Measurements from ENCODE around the gene ST8SIA6. TPM values are rescaled to one million over a fixed set of nuclear protein-coding genes. Genes with fewer than 3 reads are reported as not detected.

Gene ST8SIA6
- total RNA-seq, 2 experiments from 2014 or later = 0.19 to 0.34 TPM

DNA sequence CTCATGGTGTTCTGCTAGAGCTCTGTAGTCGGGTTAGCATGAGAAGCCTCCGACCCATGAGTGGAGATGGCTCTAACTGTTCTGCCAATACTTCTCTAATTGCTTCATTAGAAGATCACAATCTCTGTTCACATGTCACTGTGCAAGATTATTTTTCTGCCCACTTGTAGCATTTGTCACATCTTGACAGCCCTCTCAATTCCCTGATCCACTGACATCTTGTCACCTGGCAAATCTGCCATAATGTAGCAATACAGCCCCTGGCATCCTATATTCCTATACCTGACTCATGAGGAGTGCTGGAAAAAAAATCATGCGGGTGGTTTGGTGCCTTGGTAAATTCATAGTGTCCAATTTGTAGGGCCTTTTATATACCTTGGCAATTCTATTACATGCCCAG, 58.4 kb downstream of the ST8SIA6 start:
- H3K36me3 Mint-ChIP-seq (ENCODE audit: low read depth) = no peaks in the 10 kb centered on the region
- no peaks in the 10 kb centered on the region for H3K4me1 ChIP-seq (ENCODE audit: insufficient read depth, low read length)
- no peak overlapping the region for H3K27ac ChIP-seq (ENCODE audit: low read depth in 1 of 2, low read length in 2 of 2)
- H3K4me3 Mint-ChIP-seq = no peak overlapping the region
- no peak for DNase-seq
- H3K27me3 Mint-ChIP-seq = peaks cover 19% of the 10 kb centered on the region
- H3K4me1 Mint-ChIP-seq (ENCODE audit: low read depth) = peaks cover 5% of the 10 kb centered on the region
- no peaks in the 10 kb centered on the region for H3K36me3 ChIP-seq (ENCODE audit: insufficient read depth, low read length)
- no peak overlapping the region for H3K4me3 ChIP-seq (ENCODE audit: low read length)
- H3K9me3 ChIP-seq (ENCODE audit: control insufficient read depth in 1 of 2, insufficient read depth in 1 of 2, low read length in 2 of 2) = no peaks in the 10 kb centered on the region
- no peaks in the 10 kb centered on the region for H3K9me3 Mint-ChIP-seq
- POLR2A ChIA-PET = no interaction called here
- intact Hi-C loops (cut with DNase I, micrococcal nuclease) = no loop called here
- TF ChIP-seq, protein P1, sequence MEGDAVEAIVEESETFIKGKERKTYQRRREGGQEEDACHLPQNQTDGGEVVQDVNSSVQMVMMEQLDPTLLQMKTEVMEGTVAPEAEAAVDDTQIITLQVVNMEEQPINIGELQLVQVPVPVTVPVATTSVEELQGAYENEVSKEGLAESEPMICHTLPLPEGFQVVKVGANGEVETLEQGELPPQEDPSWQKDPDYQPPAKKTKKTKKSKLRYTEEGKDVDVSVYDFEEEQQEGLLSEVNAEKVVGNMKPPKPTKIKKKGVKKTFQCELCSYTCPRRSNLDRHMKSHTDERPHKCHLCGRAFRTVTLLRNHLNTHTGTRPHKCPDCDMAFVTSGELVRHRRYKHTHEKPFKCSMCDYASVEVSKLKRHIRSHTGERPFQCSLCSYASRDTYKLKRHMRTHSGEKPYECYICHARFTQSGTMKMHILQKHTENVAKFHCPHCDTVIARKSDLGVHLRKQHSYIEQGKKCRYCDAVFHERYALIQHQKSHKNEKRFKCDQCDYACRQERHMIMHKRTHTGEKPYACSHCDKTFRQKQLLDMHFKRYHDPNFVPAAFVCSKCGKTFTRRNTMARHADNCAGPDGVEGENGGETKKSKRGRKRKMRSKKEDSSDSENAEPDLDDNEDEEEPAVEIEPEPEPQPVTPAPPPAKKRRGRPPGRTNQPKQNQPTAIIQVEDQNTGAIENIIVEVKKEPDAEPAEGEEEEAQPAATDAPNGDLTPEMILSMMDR (IDR thresholded peaks at IDR 0.05) = no peak
- no peak overlapping the region for H3K27ac Mint-ChIP-seq
- CTCF ChIA-PET = no interaction called here
- ATAC-seq (ENCODE audit: poor library complexity) = no peak
- no peaks in the 10 kb centered on the region for H3K27me3 ChIP-seq (ENCODE audit: control insufficient read depth in 1 of 2, insufficient read depth in 2 of 2, low read length in 2 of 2)

DNA sequence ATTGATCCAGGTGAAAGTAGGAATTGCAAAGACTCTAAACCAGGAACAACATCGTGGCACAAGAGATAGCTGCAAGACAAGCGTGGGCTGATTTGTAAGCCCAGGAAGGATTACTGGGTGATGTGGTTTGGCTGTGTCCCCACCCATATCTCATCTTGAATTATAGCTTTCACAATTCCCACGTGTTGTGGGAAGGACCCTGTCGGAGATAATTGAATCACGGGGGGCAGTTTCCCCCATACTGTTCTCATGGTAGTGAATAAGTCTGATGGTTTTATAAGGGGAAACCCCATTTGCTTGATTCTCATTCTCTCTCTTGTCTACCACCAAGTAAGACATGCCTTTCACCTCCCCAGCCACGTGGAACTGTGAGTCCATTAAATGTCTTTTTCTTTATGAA, 59.5 kb downstream of the ST8SIA6 start:
- ATAC-seq (ENCODE audit: poor library complexity) (no peak), DNase-seq (no peak)
- peaks cover 19% of the 10 kb centered on the region for H3K27me3 Mint-ChIP-seq
- H3K4me1 Mint-ChIP-seq (ENCODE audit: low read depth) = peaks cover 5% of the 10 kb centered on the region
- no peaks in the 10 kb centered on the region for H3K27me3 ChIP-seq (ENCODE audit: control insufficient read depth in 1 of 2, insufficient read depth in 2 of 2, low read length in 2 of 2)
- no peak overlapping the region for H3K27ac ChIP-seq (ENCODE audit: low read depth in 1 of 2, low read length in 2 of 2)
- H3K36me3 Mint-ChIP-seq (ENCODE audit: low read depth) = no peaks in the 10 kb centered on the region
- no peak overlapping the region for H3K4me3 Mint-ChIP-seq
- H3K9me3 ChIP-seq (ENCODE audit: control insufficient read depth in 1 of 2, insufficient read depth in 1 of 2, low read length in 2 of 2) = no peaks in the 10 kb centered on the region
- no peaks in the 10 kb centered on the region for H3K9me3 Mint-ChIP-seq
- TF ChIP-seq, protein P1 (IDR thresholded peaks at IDR 0.05) = no peak
- H3K4me3 ChIP-seq (ENCODE audit: low read length) = no peak overlapping the region
- intact Hi-C loops (cut with DNase I, micrococcal nuclease) = no loop called here
- no peaks in the 10 kb centered on the region for H3K4me1 ChIP-seq (ENCODE audit: insufficient read depth, low read length)
- ChIA-PET CTCF (no interaction called here), POLR2A (no interaction called here)
- no peaks in the 10 kb centered on the region for H3K36me3 ChIP-seq (ENCODE audit: insufficient read depth, low read length)
- no peak overlapping the region for H3K27ac Mint-ChIP-seq

DNA sequence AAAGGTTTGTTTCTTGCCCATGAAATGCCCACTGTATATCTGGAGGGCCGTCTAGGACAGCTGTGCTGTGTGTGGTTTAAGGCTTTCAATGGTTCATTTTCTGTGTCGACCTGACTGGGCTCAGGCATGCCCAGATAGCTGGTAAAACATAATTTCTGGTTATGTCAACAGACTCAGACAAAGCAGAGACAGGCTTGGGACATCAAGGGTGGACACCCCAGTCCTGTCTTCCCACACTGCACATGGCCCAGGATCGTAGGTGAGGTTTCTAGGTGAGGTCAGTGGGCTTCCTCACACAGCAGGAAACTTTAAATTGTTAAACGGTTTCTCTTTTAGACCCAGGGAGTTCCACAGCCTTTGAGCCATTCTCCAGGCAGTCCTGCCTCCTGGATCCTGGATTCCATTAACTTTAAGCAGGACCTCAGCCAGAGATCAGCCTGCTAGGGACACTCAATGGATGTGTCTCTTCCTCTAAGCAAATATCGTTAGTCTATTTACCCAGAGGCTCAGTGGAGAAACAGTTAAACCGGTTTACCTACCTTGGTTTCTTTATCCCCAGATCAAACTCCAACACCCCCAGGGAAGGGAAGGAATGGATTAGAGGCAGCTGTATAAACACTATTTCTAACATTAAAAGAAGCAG, 66.4 kb downstream of the ST8SIA6 start:
- H3K36me3 Mint-ChIP-seq (ENCODE audit: low read depth) = no peaks in the 10 kb centered on the region

More for the DNA sequence above, 66.4 kb downstream of the ST8SIA6 start:
- ChIA-PET POLR2A (no interaction called here), CTCF (no interaction called here)
- Mint-ChIP-seq H3K27me3 (no peaks in the 10 kb centered on the region), H3K4me3 (no peak overlapping the region), H3K27ac (no peak overlapping the region), H3K9me3 (no peaks in the 10 kb centered on the region), H3K4me1 (ENCODE audit: low read depth) (no peaks in the 10 kb centered on the region)
- intact Hi-C loops (cut with DNase I, micrococcal nuclease) = loop anchor here in 1 of 2 experiments (5.0 kb wide), 1 partner anchor 64 kb away; the partner anchor contains the start of gene ST8SIA6
- Histone ChIP-seq H3K9me3 (ENCODE audit: control insufficient read depth in 1 of 2, insufficient read depth in 1 of 2, low read length in 2 of 2) (peaks cover 0 to 5% of the 10 kb centered on the region in 2 experiments), H3K4me3 (ENCODE audit: low read length) (no peak overlapping the region), H3K36me3 (ENCODE audit: insufficient read depth, low read length) (no peaks in the 10 kb centered on the region), H3K4me1 (ENCODE audit: insufficient read depth, low read length) (no peaks in the 10 kb centered on the region), H3K27me3 (ENCODE audit: control insufficient read depth in 1 of 2, insufficient read depth in 2 of 2, low read length in 2 of 2) (no peaks in the 10 kb centered on the region), H3K27ac (ENCODE audit: low read depth in 1 of 2, low read length in 2 of 2) (no peak overlapping the region)
- no peak for DNase-seq
- TF ChIP-seq, protein P1 (IDR thresholded peaks at IDR 0.05) = no peak
- no peak for ATAC-seq (ENCODE audit: poor library complexity)

All from CD4-positive, alpha-beta T cell (primary cell).